Suppressor macrophage (primary cell): ENCODE results near the gene TAF1A.
"Not testable (repeated sequence)": the region's sequence is repeated elsewhere in the genome, so short reads cannot be mapped to it uniquely, and the experiment has no call there.

ENCODE experiments used
- DNase-seq, 4 experiments: peaks; one replicate each; pipeline ENCODE4 v3.0.0-alpha.2; 2020 to 2022
- total RNA-seq, 17 experiments: gene quantifications; one replicate each; lab custom pipeline; 2026; ENCODE audit warnings: mixed read lengths in 6 of 17, inconsistent platforms in 3 of 17; lab: John Stamatoyannopoulos, UW

Gene TAF1A
- 3.1 to 9.8 (median 4.6) reads per million in 17 experiments for total RNA-seq

DNA sequence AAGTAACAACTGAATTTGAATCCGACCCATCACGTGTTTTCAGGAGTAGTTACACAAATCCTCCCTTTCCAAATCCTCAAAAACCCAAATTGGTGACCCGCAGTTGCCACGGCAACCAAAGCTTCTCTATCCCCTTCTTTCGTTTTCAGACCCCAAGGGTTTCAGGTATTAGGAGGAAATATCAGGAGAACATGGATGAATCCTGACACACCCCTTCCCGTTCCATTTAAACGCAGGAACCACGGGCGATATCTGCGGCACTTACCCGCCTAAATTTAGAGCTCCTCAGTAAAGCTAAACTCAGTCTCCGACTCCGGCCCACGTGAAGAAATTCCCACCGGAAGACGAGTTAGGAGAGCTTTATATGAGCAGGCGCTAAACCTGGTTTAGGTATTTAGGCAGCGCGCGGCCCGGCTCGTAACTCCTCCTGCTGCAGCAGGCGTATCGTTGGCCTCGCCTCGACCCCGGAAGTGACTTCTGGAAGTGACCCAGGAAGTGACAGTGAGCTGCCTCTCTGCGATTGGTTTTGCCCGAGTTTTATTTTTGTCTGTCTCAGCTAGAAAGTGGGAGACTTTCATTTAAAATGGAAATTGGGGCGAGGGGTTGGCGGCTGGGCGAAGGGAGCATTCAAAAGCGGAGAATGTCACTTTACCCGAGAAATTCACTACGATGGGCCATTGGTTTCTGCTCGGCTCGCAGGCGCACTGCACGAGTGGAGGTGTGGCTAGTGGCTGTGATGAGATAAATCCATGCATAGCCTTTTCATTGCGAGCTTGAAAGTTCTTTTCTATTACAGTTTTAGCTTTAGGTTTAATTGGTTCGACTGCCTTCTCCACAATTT is at the start of gene TAF1A:
TSS of gene TAF1A (minus strand) at position 472 of the 841 bp plus-strand sequence.
- DNase-seq: peak; percentile 85 to 90 (median 88)

DNA sequence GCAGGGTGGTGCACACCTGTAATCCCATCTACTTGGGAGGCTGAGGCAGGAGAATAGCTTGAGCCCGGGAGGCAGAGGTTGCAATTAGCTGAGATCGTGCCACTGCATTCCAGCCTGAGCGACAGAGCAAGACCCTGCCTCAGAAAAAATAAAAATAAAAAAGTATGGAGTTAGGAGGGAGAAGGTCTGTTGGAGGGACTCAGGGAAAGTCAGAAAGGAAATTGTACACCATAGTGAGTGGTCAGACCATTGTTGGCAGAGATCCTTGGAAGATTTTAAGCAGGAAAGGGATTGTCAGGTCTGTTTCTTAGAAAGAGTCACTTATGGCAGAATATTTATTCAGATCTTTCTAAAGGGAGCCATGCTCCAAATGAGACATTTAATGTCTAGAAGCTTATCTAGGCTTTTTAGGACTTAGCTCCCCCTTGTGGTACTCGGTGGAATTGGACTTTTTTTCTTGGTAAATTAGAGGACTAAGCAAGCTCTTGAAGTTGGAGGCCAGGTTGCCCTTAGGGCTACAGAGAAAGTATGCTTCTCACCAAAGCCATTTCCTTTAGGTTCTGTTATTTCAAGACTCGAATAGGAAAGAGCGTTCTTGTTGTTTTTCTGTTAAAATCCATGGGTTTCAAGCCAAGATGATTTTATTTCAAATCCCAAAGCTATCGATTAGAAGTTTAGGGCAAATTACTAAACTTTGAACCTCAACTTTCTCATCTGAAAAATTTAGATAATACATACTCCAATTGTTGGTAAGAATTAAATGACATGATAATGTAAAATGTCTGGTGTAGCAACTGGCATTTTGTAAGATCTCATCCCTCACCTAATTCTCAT is 44.7 kb upstream of the TAF1A start:
- DNase-seq: peak; percentile 89 to 99 (median 92)

GRCh38 chr1:222632749-222633148 is 43.0 kb upstream of the TAF1A start:
- DNase-seq: no peak

DNA sequence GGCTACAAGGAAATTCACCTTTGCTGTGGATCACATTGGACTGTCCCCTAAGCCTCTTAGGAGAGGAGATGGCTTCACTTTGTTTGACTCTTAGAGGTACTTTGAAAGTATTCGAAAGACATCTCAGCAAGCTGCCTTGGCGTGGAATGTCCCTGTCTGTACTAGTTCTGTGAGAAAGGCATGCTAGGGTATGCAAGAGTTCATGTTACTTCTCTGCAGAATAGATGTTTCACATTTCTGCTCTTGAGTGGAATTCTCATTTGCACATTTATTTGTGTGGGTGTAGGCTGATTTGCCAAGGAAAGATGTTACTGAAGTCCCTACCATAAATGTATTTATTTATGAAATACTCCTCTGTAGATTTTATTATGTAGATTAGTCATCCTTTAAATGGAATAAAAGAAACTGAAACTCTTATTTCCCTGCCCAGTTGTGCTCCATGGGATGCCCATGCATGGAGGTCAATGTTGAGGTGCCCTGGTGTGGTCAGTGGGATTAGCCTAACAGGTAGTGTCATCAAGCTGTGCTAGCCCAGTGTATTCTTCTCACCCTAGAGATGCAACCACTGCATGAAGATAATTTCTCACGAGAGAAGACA is 42.0 kb upstream of the TAF1A start:
- DNase-seq: no peak

DNA sequence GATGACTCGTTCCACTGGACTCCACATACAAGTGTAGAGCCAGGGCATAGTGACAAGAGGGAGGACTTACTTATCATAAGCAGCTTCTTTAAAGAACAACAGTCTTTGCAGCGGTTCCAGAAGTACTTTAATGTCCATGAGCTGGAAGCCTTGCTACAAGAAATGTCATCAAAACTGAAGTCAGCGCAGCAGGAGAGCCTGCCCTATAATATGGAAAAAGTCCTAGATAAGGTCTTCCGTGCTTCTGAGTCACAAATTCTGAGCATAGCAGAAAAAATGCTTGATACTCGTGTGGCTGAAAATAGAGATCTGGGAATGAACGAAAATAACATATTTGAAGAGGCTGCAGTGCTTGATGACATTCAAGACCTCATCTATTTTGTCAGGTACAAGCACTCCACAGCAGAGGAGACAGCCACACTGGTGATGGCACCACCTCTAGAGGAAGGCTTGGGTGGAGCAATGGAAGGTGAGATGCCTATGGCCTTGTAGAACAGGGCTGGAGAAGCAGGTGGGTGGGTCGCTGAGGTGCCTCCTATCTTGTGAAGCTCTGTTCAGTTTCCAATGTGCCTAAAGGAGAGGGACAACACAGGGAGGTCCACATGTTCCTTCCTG is 40.3 kb upstream of the TAF1A start:
- DNase-seq: no peak

DNA sequence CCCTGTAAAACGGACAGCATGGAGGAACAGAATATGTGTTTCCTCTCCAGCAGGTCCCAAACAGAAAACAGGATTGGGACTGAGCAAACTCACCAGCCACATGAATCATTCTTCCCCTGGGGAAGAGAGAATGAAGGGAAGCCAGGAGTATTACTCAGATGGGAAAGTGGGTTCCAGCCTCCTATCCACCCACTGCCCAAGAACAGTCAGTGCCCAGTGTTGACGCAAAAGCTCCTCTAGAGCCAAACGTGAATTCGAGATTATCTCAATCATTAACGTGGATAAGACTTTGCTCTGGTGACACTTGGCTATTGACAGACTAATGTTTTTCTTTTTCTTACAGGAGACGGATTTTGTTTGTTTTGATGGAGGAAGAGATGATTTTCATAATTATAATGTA is 37.5 kb upstream of the TAF1A start:
- no peak for DNase-seq

DNA sequence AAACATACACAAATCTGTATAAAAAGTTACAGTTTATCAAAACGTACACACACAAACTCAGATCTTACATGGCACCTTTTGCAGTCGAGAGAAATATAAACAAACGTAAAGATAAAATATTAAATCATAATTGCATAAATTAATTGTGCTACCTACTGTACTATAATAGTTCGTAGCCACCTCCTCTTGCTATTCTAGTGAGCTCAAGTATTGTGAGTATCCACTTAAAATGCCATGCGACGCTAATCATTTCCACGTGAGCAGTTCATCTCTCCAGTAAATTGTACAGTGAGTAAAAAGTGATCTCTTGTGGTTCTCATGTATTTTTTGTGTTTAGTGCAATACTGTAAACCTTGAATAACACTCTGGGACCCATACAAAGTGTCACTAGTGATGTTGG is 34.5 kb upstream of the TAF1A start:
- no peak for DNase-seq

DNA sequence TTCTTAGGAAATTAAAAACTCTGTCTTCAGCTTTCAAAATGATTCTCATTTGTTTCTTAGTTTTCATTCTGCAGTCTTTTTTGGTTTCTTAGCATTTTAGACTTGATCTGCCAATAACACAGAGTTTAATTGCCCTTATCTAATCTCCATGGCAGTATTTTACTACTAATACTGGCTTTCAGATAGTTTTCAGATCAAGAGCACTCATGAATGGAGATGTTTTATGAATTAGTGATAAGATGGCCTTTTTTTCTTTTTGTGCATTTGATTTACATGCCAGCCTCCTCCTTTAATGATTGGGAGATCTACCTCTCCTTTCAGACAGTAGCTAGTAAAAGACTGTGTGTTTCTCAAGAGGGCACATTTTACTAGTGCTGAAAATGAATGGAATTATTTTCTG is 33.7 kb upstream of the TAF1A start:
- no peak for DNase-seq

DNA sequence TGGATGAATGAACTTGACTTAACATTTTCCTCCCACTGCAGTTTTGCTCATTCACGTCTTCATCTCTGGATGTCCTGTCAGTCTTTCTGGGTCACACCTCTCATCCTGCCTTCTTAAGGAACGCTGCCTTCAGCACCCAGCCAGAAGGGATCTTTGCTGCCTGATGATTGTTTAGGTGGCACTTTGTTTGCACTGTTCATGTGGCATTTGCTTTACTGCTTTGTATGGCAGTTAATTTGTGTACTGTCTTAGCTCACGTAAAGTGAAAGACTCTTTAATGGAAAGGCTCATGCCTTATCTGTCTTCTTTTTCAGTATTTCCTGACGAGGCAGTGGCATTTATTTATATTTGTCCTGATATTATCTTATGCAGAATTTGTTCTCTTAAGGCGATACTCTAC is 33.0 kb upstream of the TAF1A start:
- no peak for DNase-seq

DNA sequence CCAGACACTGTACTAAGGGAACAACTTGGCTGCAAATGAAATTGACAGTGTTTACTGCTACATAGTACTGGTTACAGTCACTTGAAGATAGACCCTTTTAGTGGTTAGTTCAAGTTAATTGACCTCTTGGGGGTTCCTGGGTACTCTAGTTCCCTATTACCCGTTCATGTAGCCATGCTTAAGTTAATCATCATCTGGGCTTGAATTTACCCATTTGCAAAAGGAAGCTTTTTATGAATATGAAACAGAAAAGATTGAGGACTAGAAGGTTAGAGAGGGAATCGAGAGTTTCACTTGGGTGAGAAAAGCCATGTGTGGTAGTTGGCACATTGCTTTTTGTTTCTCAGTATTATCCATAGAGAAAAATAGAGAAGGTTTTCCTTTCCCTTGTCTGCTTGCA is 30.8 kb upstream of the TAF1A start:
- DNase-seq: no peak

DNA sequence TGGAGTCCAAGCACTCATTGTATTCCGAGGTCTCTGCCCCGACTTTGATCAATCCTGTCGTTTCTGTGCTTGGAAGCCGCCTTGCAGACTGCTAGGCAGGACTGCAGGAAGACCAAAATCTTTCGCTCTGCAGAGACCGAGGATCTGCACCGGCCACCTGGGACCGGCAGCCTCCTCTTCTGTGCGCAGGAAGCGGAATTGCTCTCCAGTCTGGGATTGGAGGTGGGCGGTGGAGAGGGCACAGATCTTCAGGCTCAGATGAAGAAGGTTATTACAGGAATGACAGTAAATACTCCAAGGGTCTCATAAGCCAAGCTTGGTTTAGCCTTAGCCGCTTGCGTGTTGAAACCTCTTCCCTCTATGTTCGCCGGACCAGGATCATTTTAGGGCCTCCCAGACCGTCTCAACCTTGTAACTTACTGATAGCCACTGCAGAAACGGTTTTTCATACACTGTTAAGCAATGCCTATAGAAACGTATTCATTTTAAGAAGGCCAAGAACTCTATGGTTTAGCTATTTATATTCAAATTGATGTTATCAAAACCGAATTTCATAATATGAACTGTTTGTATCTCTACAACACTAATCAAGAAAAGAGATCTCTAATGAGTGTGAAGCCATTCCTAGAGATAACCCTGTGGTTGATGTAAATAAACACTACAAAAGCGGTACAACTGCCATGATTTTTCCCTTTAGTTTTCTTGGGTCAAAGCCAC is 29.3 kb upstream of the TAF1A start:
- peak; percentile 9 to 58 (median 28) for DNase-seq

DNA sequence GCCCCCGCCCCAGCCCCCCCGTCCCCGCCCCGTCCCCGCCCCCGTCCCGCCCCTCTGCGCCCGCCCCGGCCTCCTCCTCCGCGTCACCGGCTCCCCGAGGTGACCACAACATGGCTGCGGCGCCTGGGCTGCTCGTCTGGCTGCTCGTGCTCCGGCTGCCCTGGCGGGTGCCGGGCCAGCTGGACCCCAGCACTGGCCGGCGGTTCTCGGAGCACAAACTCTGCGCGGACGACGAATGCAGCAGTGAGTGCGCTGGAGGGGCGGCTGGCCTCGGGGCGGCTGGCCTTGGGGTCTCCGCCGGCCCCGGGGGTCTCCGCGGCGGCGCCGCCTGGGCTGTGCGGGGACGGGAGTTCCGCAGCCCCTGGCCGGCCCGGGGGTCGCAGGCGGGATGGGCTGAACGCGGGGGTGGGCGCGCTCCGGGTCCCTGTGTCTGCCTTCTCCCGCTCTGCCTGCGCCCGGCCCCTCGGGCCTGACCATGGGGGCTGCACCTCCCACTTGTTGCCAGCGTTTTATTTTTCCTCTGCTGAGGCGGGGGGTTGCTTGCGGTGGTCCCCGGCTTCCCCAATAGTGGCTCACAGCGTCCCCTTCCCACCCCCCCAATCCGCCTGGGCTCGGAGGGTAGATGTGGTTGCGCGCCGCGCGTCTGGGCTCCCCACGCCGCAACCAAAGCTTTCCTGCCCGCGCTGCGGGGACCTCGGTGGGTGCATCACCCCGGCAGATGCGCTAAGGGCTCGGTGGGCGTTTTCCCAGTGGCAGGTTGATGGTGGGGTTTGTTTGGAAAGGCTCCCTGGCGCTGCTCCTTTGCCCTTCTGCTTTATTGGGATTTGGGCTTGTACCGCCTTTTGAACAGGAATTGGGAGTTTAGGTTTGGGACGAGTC is 28.5 kb upstream of the TAF1A start, which contains the start of gene MIA3:
TSS of gene MIA3 (plus strand) at position 97 of the 879 bp plus-strand sequence. CDS start at position 111, 14 bp downstream.
- DNase-seq: peak; percentile 69 to 90 (median 82)

GRCh38 chr1:222617367-222617951 is 27.7 kb upstream of the TAF1A start:
- peak; percentile 71 to 91 (median 84) for DNase-seq

DNA sequence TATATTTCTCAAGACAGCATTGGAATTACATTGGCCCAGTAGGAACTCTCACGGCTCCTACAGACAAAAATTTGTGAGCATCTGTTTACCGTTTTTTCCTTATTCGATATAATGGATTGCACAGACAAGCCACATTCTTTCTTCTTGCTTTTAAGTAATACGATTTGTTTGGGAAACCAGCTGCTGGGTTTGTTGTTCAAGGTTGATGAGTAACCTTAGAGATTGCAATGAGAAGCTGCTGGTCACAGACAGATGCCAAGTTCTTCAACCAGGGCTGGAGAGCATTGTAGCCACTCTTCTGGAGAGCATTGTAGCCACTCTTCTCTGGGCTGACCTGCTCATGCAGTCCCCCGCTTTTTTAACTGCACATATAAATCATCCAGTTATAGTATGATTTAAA is 26.8 kb upstream of the TAF1A start:
- peak in 1 of 4 experiments; percentile 3 for DNase-seq

DNA sequence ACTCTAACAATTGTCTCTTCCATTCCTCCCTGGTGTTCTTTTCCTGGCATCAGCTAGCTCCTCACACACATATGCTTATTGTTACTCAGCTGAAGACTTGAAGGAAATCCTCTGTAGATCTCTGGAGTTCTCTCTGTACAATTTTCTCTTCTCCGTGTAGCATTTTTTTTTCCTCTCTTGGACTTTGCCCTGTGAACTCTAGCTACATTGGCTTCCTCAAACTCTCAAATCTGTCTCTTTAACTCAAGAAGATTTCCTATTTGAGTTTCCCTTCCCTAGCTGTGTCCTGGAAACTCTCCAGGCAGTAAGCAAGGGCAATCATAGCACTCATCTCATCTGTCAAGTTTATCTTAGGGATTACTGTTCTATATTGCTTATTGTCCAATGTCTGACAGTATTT is 23.9 kb upstream of the TAF1A start:
- no peak for DNase-seq

GRCh38 chr1:222610728-222611127 is 21.0 kb upstream of the TAF1A start:
- DNase-seq: no peak

DNA sequence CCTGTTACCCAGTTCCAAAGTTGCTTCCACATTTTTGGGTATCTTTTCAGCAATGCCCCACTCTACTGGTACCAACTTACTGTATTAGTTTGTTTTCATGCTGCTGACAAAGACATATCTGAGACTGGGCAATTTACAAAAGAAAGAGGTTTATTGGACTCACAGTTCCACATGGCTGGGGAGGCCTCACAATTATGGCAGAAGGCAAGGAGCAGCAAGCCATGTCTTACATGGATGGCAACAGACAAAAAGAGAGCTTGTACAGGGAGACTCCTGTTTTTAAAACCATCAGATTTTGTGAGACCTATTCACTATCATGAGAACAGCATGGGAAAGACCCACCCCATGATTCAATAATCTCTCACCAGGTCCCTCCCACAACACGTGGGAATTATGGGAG is 19.4 kb upstream of the TAF1A start:
- not testable (repeated sequence) for DNase-seq

- DNase-seq: no peak
These were observed 17.0 kb upstream of the TAF1A start for GRCh38 chr1:222606757-222607156.

- no peak for DNase-seq
These were observed 11.5 kb upstream of the TAF1A start for GRCh38 chr1:222601257-222601656.

DNA sequence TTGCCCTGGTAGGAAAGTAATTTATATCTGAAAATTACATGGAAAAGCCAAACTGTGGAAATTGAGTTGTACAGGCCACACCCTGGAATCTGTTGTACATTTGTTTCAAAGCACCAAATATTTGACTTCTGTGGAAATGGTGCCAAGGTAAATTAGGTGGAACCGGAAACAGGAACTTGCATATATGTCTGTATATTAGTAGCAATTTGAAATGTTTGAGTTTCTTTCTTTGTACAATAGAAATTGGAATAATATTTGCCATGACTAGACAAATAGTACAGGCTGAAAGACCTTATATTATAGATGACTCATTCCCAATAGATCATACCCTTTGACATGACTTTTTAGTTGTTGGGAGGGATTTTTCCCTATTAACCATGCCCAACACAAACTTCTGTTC is 10.5 kb upstream of the TAF1A start:
- no peak for DNase-seq
